ENCODE results near the gene FSCN2.

The FSCN2 gene

DNA sequence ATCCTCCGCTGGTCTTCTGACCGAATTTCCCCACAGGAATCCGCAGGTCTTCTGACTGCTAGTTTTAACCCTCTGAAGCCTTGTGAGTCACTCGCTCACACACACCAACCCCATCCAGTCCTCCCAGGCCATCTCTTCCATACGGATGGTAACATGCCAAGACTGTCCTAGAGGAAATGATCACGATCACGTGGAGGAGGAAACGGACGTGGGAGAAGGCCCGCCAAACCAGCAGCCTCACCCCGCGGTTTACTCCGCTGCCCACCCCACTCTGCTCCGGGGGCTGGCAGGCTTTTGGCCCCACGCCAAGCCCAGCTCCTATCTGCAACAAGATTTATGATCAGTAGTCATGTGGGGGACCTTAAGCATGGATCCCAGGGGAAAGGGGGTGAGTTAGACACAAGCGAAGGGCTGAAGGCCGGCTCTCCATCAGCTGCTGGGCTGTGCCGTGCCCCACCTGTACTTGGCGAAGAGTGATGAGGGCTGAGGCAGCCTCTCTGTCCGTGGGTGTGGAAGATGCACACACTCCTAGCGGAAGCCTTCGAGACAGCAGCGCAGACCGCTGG lies 25.5 kb downstream of the FSCN2 start:
- H3K36me3 ChIP-seq (ENCODE audit: insufficient read depth): no peaks in the 10 kb centered on the region; the same call in 1 of the 2 replicates
- H3K4me3 ChIP-seq (IDR thresholded peaks at IDR 0.05; ENCODE audit: insufficient read depth, low read depth, low read length): no peak overlapping the region
- no peak; the same call in 1 of the 2 replicates for TF ChIP-seq CTCF (conservative IDR thresholded peaks at IDR 0.05; ENCODE audit: low read depth, low read length)
- peaks cover 41% of the 10 kb centered on the region for H3K4me1 ChIP-seq (ENCODE audit: low read depth, poor library complexity, severe bottlenecking)
- H4K20me1 ChIP-seq (ENCODE audit: insufficient read depth): no peaks in the 10 kb centered on the region
- peaks cover 20% of the 10 kb centered on the region for H3K79me2 ChIP-seq (ENCODE audit: insufficient read depth, low read depth)
- peak overlapping the region; percentile 2; the same call in 1 of the 2 replicates for H3K9ac ChIP-seq
- H2AFZ ChIP-seq (ENCODE audit: low read depth): peak overlapping the region; percentile 76; the same call in 1 of the 2 replicates
- H3K27ac ChIP-seq: peak overlapping the region; percentile 45
- H3K4me2 ChIP-seq: peak overlapping the region; percentile 91
- H3K27me3 ChIP-seq (ENCODE audit: insufficient read depth, low read depth): no peaks in the 10 kb centered on the region

- Histone ChIP-seq H2AFZ (ENCODE audit: low read depth) (no peak overlapping the region), H3K27ac (no peak overlapping the region), H3K79me2 (ENCODE audit: insufficient read depth, low read depth) (peaks cover 4% of the 10 kb centered on the region), H3K4me3 (IDR thresholded peaks at IDR 0.05; ENCODE audit: insufficient read depth, low read depth, low read length) (no peak overlapping the region), H3K36me3 (ENCODE audit: insufficient read depth) (peaks cover 11% of the 10 kb centered on the region; the same call in 1 of the 2 replicates), H3K4me1 (ENCODE audit: low read depth, poor library complexity, severe bottlenecking) (peaks cover 38% of the 10 kb centered on the region), H3K9ac (no peak overlapping the region), H4K20me1 (ENCODE audit: insufficient read depth) (no peaks in the 10 kb centered on the region), H3K4me2 (no peak overlapping the region), H3K27me3 (ENCODE audit: insufficient read depth, low read depth) (no peaks in the 10 kb centered on the region)
- no peak for TF ChIP-seq CTCF (conservative IDR thresholded peaks at IDR 0.05; ENCODE audit: low read depth, low read length)
Observed at GRCh38 chr17:81556175-81556691, 28.1 kb downstream of the FSCN2 start.

- H3K4me1 ChIP-seq (ENCODE audit: low read depth, poor library complexity, severe bottlenecking): peaks cover 36% of the 10 kb centered on the region
Observed at GRCh38 chr17:81556863-81557262, 28.7 kb downstream of the FSCN2 start.

DNA sequence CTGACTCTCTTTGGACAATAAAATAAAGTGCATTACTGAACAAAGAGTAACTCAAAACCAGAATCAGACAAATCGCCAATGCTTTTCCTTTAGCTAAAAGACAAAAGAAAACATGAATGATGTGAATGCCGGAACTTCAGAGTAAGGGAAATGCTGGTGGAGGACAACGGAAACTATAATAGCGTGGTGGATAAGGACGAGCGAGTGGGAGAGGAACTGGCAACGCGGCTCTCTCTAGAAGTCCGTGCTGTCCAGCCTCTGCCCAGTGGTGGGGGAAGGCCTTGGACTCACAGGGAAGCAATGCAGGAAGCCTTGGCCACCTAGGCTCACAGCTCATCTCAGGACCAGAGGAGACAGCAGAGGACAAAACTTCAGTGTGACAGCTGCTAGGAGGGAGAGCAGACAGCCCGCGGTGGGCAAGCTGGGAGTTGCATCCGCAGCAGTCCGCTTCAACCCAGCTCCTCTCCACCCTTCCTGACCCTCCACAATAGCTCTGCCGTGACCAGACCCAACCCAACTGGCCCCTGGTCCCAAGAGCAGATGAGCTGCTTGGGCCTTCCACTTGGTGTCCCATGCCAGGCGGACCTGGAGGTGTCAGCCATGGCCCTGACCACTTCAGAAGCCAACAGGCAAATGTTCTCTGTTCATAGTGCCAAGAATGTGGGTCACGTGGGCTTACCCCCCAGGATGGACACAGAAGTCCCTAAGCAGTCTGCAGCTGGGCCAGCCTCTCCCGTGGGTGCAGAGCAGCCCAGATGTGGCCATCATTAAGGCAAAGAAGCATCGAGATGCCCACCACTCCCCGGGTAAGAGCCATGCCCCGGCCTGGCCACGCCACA lies 29.3 kb downstream of the FSCN2 start:
- no peak for TF ChIP-seq CTCF (conservative IDR thresholded peaks at IDR 0.05; ENCODE audit: low read depth, low read length)
- Histone ChIP-seq H3K36me3 (ENCODE audit: insufficient read depth) (peaks cover 11% of the 10 kb centered on the region; the same call in 1 of the 2 replicates), H4K20me1 (ENCODE audit: insufficient read depth) (no peaks in the 10 kb centered on the region), H3K79me2 (ENCODE audit: insufficient read depth, low read depth) (no peaks in the 10 kb centered on the region), H3K4me2 (no peak overlapping the region), H3K27me3 (ENCODE audit: insufficient read depth, low read depth) (no peaks in the 10 kb centered on the region), H2AFZ (ENCODE audit: low read depth) (no peak overlapping the region), H3K27ac (no peak overlapping the region), H3K9ac (no peak overlapping the region), H3K4me3 (IDR thresholded peaks at IDR 0.05; ENCODE audit: insufficient read depth, low read depth, low read length) (no peak overlapping the region), H3K4me1 (ENCODE audit: low read depth, poor library complexity, severe bottlenecking) (peaks cover 37% of the 10 kb centered on the region)

More at GRCh38 chr17:81556863-81557262, 28.7 kb downstream of the FSCN2 start:
- Histone ChIP-seq H3K36me3 (ENCODE audit: insufficient read depth) (peaks cover 11% of the 10 kb centered on the region; the same call in 1 of the 2 replicates), H3K79me2 (ENCODE audit: insufficient read depth, low read depth) (no peaks in the 10 kb centered on the region), H3K4me3 (IDR thresholded peaks at IDR 0.05; ENCODE audit: insufficient read depth, low read depth, low read length) (no peak overlapping the region), H3K9ac (no peak overlapping the region), H3K27me3 (ENCODE audit: insufficient read depth, low read depth) (no peaks in the 10 kb centered on the region), H4K20me1 (ENCODE audit: insufficient read depth) (no peaks in the 10 kb centered on the region), H3K27ac (no peak overlapping the region), H2AFZ (ENCODE audit: low read depth) (no peak overlapping the region), H3K4me2 (no peak overlapping the region)
- TF ChIP-seq CTCF (conservative IDR thresholded peaks at IDR 0.05; ENCODE audit: low read depth, low read length): no peak
